ENCODE measurements around the gene TSPAN13.

TSPAN13 gene

GRCh38 chr7:16740623-16740953 is 13.0 kb upstream of the TSPAN13 start:
- no peaks in the 10 kb centered on the region for H3K36me3 ChIP-seq (ENCODE audit: insufficient read depth, insufficient read length, low read length)
- no peak overlapping the region for H3K4me3 ChIP-seq (ENCODE audit: insufficient read length, low read depth)
- H3K9ac ChIP-seq (ENCODE audit: insufficient read length, low read depth): no peak overlapping the region
- DNase-seq (ENCODE audit: low read depth, low spot score): no peak
- TF ChIP-seq SUZ12 (IDR thresholded peaks at IDR 0.05; ENCODE audit: extremely low read depth, insufficient read depth, insufficient read length) (no peak), ZNF274 (IDR thresholded peaks at IDR 0.05; ENCODE audit: low read depth, low read length) (no peak), YY1 (IDR thresholded peaks at IDR 0.05; ENCODE audit: insufficient read depth, insufficient read length) (no peak)
- H3K9me3 ChIP-seq (ENCODE audit: insufficient read depth, low read length): no peaks in the 10 kb centered on the region
- H3K4me1 ChIP-seq (ENCODE audit: insufficient read depth, insufficient read length): no peaks in the 10 kb centered on the region
- no peaks in the 10 kb centered on the region for H3K27me3 ChIP-seq (ENCODE audit: insufficient read depth, insufficient read length)

DNA sequence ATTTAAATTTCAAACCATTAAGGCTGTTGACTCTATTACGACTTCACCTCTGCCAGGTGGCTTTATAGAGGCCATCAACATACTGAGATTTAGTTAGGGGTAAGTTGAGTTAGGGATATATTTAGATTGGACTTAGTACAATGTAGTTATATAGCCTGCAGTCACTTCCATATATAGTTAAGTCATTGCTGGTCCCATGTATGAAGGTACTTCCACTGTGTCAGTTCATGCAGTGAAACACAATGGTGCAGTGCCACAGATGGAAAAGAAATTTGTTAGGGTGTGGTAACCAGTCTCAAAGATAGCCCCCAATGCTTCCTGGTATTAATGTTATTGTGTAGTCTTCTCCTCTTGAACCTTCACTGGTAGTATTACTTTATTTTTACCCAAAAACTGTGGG is 12.6 kb upstream of the TSPAN13 start:
- no peaks in the 10 kb centered on the region for H3K9me3 ChIP-seq (ENCODE audit: insufficient read depth, low read length)
- H3K9ac ChIP-seq (ENCODE audit: insufficient read length, low read depth): no peak overlapping the region
- no peaks in the 10 kb centered on the region for H3K27me3 ChIP-seq (ENCODE audit: insufficient read depth, insufficient read length)
- H3K4me1 ChIP-seq (ENCODE audit: insufficient read depth, insufficient read length): no peaks in the 10 kb centered on the region
- no peak for TF ChIP-seq YY1 (IDR thresholded peaks at IDR 0.05; ENCODE audit: insufficient read depth, insufficient read length)
- TF ChIP-seq SUZ12 (IDR thresholded peaks at IDR 0.05; ENCODE audit: extremely low read depth, insufficient read depth, insufficient read length): no peak
- TF ChIP-seq ZNF274 (IDR thresholded peaks at IDR 0.05; ENCODE audit: low read depth, low read length): no peak
- DNase-seq (ENCODE audit: low read depth, low spot score): no peak
- H3K4me3 ChIP-seq (ENCODE audit: insufficient read length, low read depth): no peak overlapping the region
- H3K36me3 ChIP-seq (ENCODE audit: insufficient read depth, insufficient read length, low read length): no peaks in the 10 kb centered on the region

- TF ChIP-seq SUZ12 (IDR thresholded peaks at IDR 0.05; ENCODE audit: extremely low read depth, insufficient read depth, insufficient read length): no peak
- no peak for TF ChIP-seq YY1 (IDR thresholded peaks at IDR 0.05; ENCODE audit: insufficient read depth, insufficient read length)
- TF ChIP-seq ZNF274 (IDR thresholded peaks at IDR 0.05; ENCODE audit: low read depth, low read length): no peak
- Histone ChIP-seq H3K9ac (ENCODE audit: insufficient read length, low read depth) (no peak overlapping the region), H3K36me3 (ENCODE audit: insufficient read depth, insufficient read length, low read length) (no peaks in the 10 kb centered on the region), H3K4me1 (ENCODE audit: insufficient read depth, insufficient read length) (no peaks in the 10 kb centered on the region), H3K4me3 (ENCODE audit: insufficient read length, low read depth) (no peak overlapping the region), H3K9me3 (ENCODE audit: insufficient read depth, low read length) (no peaks in the 10 kb centered on the region), H3K27me3 (ENCODE audit: insufficient read depth, insufficient read length) (no peaks in the 10 kb centered on the region)
- DNase-seq (ENCODE audit: low read depth, low spot score): no peak
Measured at GRCh38 chr7:16741676-16742075, 11.9 kb upstream of the TSPAN13 start.

GRCh38 chr7:16742547-16742946 is 11.0 kb upstream of the TSPAN13 start:
- no peak for TF ChIP-seq SUZ12 (IDR thresholded peaks at IDR 0.05; ENCODE audit: extremely low read depth, insufficient read depth, insufficient read length)
- TF ChIP-seq ZNF274 (IDR thresholded peaks at IDR 0.05; ENCODE audit: low read depth, low read length): no peak
- TF ChIP-seq YY1 (IDR thresholded peaks at IDR 0.05; ENCODE audit: insufficient read depth, insufficient read length): no peak
- H3K9ac ChIP-seq (ENCODE audit: insufficient read length, low read depth): no peak overlapping the region
- no peaks in the 10 kb centered on the region for H3K9me3 ChIP-seq (ENCODE audit: insufficient read depth, low read length)
- no peaks in the 10 kb centered on the region for H3K27me3 ChIP-seq (ENCODE audit: insufficient read depth, insufficient read length)
- H3K4me1 ChIP-seq (ENCODE audit: insufficient read depth, insufficient read length): no peaks in the 10 kb centered on the region
- H3K4me3 ChIP-seq (ENCODE audit: insufficient read length, low read depth): no peak overlapping the region
- DNase-seq (ENCODE audit: low read depth, low spot score): no peak
- H3K36me3 ChIP-seq (ENCODE audit: insufficient read depth, insufficient read length, low read length): no peaks in the 10 kb centered on the region

- no peak overlapping the region for H3K4me3 ChIP-seq (ENCODE audit: insufficient read length, low read depth)
- TF ChIP-seq YY1 (IDR thresholded peaks at IDR 0.05; ENCODE audit: insufficient read depth, insufficient read length) (no peak), SUZ12 (IDR thresholded peaks at IDR 0.05; ENCODE audit: extremely low read depth, insufficient read depth, insufficient read length) (no peak), ZNF274 (IDR thresholded peaks at IDR 0.05; ENCODE audit: low read depth, low read length) (no peak)
- no peaks in the 10 kb centered on the region for H3K27me3 ChIP-seq (ENCODE audit: insufficient read depth, insufficient read length)
- DNase-seq (ENCODE audit: low read depth, low spot score): no peak
- H3K9ac ChIP-seq (ENCODE audit: insufficient read length, low read depth): no peak overlapping the region
- no peaks in the 10 kb centered on the region for H3K36me3 ChIP-seq (ENCODE audit: insufficient read depth, insufficient read length, low read length)
- H3K4me1 ChIP-seq (ENCODE audit: insufficient read depth, insufficient read length): no peaks in the 10 kb centered on the region
- H3K9me3 ChIP-seq (ENCODE audit: insufficient read depth, low read length): no peaks in the 10 kb centered on the region
Measured at GRCh38 chr7:16743236-16743635, 10.3 kb upstream of the TSPAN13 start.

DNA sequence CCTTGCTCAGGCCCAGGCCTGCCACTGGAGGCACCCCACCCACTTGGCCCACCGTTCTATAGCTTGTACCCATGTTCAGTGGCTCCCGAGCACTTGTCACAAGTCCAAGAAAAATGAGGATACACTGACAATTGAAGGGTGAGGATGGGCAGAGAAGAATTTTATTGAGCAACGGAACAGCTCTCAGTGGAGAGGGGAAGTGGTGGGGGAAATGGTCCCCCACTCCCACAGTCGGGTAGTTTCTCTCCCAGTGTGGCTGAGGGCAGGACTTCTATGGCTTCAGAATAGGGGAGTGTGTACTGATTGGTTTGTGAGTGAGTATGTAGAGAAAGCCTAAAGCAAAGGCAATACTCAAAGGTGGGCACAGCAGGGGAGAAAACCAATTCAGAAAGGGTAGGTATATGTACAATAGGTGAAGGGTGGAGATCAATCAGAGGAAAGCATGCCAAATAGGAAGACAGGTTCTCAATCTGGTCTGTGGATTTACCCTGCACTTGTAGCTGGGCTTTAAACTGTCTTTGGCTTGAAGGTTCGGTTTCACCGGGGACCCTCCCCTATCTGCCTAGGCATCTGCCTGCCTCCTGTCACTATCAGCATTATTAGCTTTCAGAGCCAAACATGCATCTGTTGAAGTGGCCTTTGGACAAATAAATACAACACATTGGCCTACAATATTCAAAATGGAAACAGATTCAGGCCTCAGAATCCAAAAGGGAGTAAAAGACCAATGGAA is 8.9 kb upstream of the TSPAN13 start:
- TF ChIP-seq ZNF274 (IDR thresholded peaks at IDR 0.05; ENCODE audit: low read depth, low read length) (no peak), SUZ12 (IDR thresholded peaks at IDR 0.05; ENCODE audit: extremely low read depth, insufficient read depth, insufficient read length) (no peak), YY1 (IDR thresholded peaks at IDR 0.05; ENCODE audit: insufficient read depth, insufficient read length) (no peak)
- DNase-seq (ENCODE audit: low read depth, low spot score): no peak
- H3K9ac ChIP-seq (ENCODE audit: insufficient read length, low read depth): no peak overlapping the region

GRCh38 chr7:16745645-16746044 is 7.9 kb upstream of the TSPAN13 start:
- no peaks in the 10 kb centered on the region for H3K9me3 ChIP-seq (ENCODE audit: insufficient read depth, low read length)
- no peak for TF ChIP-seq YY1 (IDR thresholded peaks at IDR 0.05; ENCODE audit: insufficient read depth, insufficient read length)
- no peak for TF ChIP-seq ZNF274 (IDR thresholded peaks at IDR 0.05; ENCODE audit: low read depth, low read length)
- no peak for TF ChIP-seq SUZ12 (IDR thresholded peaks at IDR 0.05; ENCODE audit: extremely low read depth, insufficient read depth, insufficient read length)
- DNase-seq (ENCODE audit: low read depth, low spot score): no peak

More for the DNA sequence above, 8.9 kb upstream of the TSPAN13 start:
- no peaks in the 10 kb centered on the region for H3K9me3 ChIP-seq (ENCODE audit: insufficient read depth, low read length)
- no peaks in the 10 kb centered on the region for H3K36me3 ChIP-seq (ENCODE audit: insufficient read depth, insufficient read length, low read length)
- no peaks in the 10 kb centered on the region for H3K27me3 ChIP-seq (ENCODE audit: insufficient read depth, insufficient read length)
- H3K4me3 ChIP-seq (ENCODE audit: insufficient read length, low read depth): no peak overlapping the region
- H3K4me1 ChIP-seq (ENCODE audit: insufficient read depth, insufficient read length): no peaks in the 10 kb centered on the region

More at GRCh38 chr7:16745645-16746044, 7.9 kb upstream of the TSPAN13 start:
- no peaks in the 10 kb centered on the region for H3K36me3 ChIP-seq (ENCODE audit: insufficient read depth, insufficient read length, low read length)
- H3K4me3 ChIP-seq (ENCODE audit: insufficient read length, low read depth): no peak overlapping the region
- no peaks in the 10 kb centered on the region for H3K27me3 ChIP-seq (ENCODE audit: insufficient read depth, insufficient read length)
- no peak overlapping the region for H3K9ac ChIP-seq (ENCODE audit: insufficient read length, low read depth)
- no peaks in the 10 kb centered on the region for H3K4me1 ChIP-seq (ENCODE audit: insufficient read depth, insufficient read length)
